ENCODE measurements around the gene TROAP.
A peak's percentile ranks its signal among the peaks of the same experiment; 100 is the strongest.
"Not testable (repeated sequence)": the region's sequence is repeated elsewhere in the genome, so short reads cannot be mapped to it uniquely, and the experiment has no call there.

Gene TROAP

DNA sequence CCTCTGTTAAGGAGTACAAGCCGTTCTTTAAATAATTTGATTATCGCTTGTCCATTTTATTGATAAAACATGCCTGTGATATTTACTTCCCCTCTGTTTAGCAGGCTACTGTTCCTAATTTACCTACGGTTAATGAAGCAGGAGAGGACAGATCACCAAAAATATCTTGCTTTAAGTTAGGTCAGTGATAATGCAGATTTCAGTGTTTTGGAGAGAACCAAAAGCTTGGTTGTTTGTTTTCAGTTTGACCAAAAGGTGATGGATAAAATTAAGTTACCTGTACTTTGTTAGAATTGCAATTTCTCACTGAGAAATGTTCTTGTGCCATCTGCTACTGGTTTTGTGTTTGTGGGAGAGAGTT lies 45.2 kb downstream of the TROAP start:
- TF ChIP-seq GATA1 (IDR thresholded peaks at IDR 0.05; ENCODE audit: low read depth, low read length), result no peak
- TF ChIP-seq POLR2A (IDR thresholded peaks at IDR 0.05; ENCODE audit: low read length), result no peak
- peak in 1 of 2 experiments; percentile 31 for DNase-seq

DNA sequence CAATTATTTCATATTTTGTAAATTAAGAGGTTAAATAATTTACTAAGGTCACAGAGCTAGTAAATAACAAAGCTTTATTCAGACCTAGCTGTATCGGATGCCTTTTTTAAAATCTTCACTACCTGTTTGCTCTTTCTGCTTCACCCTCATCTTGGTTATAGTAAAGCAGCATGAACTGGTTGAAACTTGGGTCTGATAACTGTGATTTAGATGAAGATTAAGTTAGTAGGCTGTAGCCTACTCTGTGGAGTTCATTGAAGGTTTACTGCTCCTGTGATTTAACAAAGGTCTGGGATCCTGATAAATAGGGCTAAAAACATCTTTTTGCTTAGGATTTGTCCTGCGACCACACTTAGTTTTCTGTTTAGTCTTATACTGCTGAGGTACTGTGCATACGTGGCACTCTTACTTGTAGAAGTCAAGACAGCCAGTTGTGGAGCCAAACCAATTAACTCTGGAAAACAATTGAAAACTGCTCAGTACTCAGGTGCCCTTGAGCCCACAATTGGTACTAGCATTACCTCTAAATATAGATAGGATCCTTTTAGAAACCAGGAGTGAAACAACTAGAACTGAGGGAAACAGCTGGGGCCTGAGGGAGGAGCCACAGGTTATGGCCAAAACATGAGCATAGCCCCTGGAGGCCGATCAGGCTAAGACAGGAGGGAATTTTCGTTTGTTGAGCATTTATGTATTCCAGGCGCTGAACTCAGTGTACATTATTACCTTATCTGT lies 46.5 kb downstream of the TROAP start:
- TF ChIP-seq GATA1 (IDR thresholded peaks at IDR 0.05; ENCODE audit: low read depth, low read length), result no peak
- DNase-seq, result peak; percentile 32 to 43

DNA sequence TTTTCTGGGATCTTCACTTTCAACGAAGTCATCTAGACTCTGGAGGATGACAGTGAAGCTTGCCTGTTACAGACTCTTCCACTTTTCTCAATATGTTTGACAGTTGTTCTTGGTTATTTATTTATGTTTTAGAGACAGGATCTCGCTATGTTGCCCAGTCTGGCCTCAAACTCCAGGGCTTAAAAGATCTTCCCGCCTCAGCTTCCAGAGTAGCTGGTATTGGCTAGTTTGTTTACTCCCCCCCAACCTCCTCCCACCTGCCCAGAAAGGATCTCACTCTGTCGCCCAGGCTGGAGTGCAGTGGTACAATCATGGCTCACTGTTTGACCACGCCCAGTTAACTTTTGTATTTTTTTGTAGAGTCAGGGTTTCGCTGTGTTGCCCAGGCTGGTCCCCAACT lies 47.5 kb downstream of the TROAP start:
- no peak for TF ChIP-seq GATA1 (IDR thresholded peaks at IDR 0.05; ENCODE audit: low read depth, low read length)
- no peak for TF ChIP-seq POLR2A (IDR thresholded peaks at IDR 0.05; ENCODE audit: low read length)
- no peak for DNase-seq

DNA sequence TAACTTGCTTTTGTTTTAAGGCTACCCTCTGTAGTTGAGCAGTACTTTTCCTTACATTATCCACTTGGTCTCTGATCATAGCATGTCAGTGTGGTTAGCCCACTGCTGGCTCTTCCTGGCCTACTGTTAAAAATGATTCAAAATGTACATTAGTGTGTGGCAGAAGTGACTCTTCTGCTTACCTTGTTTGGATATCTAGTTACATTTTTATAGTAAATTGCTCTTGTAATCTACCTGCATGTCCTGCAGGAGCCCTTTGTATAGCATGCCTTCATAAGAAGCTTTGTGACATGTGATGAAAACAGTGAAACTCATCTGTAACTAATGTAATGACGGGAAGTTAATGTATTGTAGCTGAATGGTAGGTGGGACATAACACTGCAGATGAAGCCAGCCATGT lies 52.4 kb downstream of the TROAP start:
- no peak for TF ChIP-seq GATA1 (IDR thresholded peaks at IDR 0.05; ENCODE audit: low read depth, low read length)
- no peak for TF ChIP-seq POLR2A (IDR thresholded peaks at IDR 0.05; ENCODE audit: low read length)

DNA sequence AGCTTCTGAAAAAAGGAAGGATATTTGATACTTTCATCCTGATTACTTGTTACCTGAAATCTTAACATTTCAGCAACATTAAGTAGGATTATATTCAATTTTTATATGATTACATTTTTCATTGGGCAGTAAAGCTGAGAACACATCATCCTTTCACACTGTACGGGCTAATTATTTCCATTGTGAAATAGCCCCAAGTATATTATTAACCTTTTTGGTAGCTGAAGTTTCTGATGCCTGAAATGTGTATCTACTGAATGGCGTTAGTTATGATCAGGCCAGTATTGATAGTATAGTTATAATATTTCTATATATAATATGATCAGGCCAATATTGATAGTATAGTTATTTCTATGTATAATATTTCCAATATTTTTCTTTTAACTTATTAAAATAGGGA lies 54.3 kb downstream of the TROAP start:
- TF ChIP-seq GATA1 (IDR thresholded peaks at IDR 0.05; ENCODE audit: low read depth, low read length) (no peak), POLR2A (IDR thresholded peaks at IDR 0.05; ENCODE audit: low read length) (no peak)
- DNase-seq, result no peak

More for the DNA sequence above, 52.4 kb downstream of the TROAP start:
- no peak for DNase-seq

DNA sequence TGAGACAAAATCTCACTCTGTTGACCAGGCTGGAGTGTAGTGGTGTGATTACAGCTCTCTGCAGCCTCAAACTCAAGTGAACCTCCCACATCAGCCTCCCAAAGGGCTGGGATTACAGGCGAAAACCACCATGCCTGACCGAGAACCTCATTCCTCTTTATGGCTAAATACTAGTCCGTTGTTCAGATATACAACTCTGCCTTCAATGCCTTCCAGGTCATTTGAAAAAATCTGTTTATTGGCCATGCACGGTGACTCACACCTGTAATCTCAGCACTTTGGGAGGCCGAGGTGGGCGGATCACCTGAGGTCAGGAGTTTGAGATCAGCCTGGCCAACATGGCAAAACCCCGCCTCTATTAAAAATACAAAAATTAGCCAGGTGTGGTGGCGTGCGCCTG lies 57.1 kb downstream of the TROAP start:
- DNase-seq, result not testable (repeated sequence)

All from erythroblast (primary cell).